Measurements from ENCODE around the gene TSPEAR. TPM values are rescaled to one million over a fixed set of nuclear protein-coding genes. Genes with fewer than 3 reads are reported as not detected.
A peak's percentile ranks its signal among the peaks of the same experiment; 100 is the strongest.

The TSPEAR gene
- total RNA-seq, 6 experiments from 2014 or later, result not detected

DNA sequence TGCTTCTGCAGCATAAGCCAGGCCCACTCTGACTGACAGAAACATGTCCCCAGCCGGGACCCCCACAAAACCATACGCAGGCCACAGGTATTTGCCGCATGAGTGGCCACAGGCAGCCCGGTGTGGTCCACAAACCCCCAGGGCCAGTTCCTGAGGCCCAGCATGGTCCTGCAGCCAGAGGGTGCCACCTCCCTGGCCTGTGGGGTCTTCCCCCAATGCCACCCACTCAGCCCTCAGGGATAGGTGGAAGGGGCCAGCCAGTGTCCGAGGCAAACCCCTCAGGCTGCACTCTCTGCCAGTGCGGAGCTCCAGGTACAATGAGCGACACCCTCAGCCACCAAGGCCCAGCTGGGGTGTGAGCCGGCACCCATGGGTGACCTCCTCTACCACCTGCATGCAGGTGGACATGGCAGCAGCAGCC is 46.8 kb upstream of the TSPEAR start:
- peaks cover 0 to 4% (median 0%) of the 10 kb centered on the region in 4 donors for H3K4me1 ChIP-seq
- no peaks in the 10 kb centered on the region for H3K27me3 ChIP-seq
- H3K27ac ChIP-seq, result no peak overlapping the region
- H3K9me3 ChIP-seq, result no peaks in the 10 kb centered on the region
- intact Hi-C loops (cut with DNase I), result no loop called here
- no peaks in the 10 kb centered on the region for H3K36me3 ChIP-seq
- ATAC-seq (no peak), DNase-seq (peak in 1 of 3 donors; percentile 38)
- TF ChIP-seq, protein P1, sequence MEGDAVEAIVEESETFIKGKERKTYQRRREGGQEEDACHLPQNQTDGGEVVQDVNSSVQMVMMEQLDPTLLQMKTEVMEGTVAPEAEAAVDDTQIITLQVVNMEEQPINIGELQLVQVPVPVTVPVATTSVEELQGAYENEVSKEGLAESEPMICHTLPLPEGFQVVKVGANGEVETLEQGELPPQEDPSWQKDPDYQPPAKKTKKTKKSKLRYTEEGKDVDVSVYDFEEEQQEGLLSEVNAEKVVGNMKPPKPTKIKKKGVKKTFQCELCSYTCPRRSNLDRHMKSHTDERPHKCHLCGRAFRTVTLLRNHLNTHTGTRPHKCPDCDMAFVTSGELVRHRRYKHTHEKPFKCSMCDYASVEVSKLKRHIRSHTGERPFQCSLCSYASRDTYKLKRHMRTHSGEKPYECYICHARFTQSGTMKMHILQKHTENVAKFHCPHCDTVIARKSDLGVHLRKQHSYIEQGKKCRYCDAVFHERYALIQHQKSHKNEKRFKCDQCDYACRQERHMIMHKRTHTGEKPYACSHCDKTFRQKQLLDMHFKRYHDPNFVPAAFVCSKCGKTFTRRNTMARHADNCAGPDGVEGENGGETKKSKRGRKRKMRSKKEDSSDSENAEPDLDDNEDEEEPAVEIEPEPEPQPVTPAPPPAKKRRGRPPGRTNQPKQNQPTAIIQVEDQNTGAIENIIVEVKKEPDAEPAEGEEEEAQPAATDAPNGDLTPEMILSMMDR (IDR thresholded peaks at IDR 0.05), result no peak
- TF ChIP-seq POLR2A (IDR thresholded peaks at IDR 0.05), result no peak
- WGBS (ENCODE audit: insufficient coverage, low coverage, low lambda C conversion rate, missing lambda C conversion rate), result 80% methylated on average over 1 of the region's 8 CpGs
- H3K4me3 ChIP-seq, result no peak overlapping the region

DNA sequence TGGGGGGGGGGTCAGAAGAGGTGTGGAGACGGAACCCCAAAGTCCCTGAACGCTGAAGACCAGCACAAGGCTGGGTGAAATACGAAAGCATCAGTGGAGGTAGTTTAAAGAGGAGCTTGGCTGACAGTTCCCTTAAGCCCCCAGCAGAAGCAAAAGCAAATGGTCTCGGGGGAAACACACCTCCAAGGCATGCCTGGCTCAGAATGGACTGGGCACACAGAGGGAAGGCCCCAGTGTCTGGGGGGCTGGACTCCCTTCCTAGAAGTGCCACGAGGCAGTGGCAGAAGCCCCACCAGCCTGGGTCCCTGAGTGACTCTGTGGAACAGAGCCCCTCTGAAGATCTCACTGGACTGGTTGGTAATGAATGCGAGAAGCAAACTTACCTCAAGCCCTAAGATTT is 46.4 kb upstream of the TSPEAR start:
- no peak overlapping the region for H3K4me3 ChIP-seq
- no peak for ATAC-seq
- H3K9me3 ChIP-seq, result no peaks in the 10 kb centered on the region
- DNase-seq, result peak in 1 of 3 donors; percentile 21
- no peak for TF ChIP-seq POLR2A (IDR thresholded peaks at IDR 0.05)
- TF ChIP-seq, protein P1 (IDR thresholded peaks at IDR 0.05), result no peak
- 83% methylated on average over 1 of the region's 6 CpGs for WGBS (ENCODE audit: insufficient coverage, low coverage, low lambda C conversion rate, missing lambda C conversion rate)
- no peaks in the 10 kb centered on the region for H3K36me3 ChIP-seq
- H3K27ac ChIP-seq, result no peak overlapping the region
- H3K27me3 ChIP-seq, result no peaks in the 10 kb centered on the region
- H3K4me1 ChIP-seq, result peaks cover 0 to 4% (median 0%) of the 10 kb centered on the region in 4 donors
- intact Hi-C loops (cut with DNase I), result no loop called here

DNA sequence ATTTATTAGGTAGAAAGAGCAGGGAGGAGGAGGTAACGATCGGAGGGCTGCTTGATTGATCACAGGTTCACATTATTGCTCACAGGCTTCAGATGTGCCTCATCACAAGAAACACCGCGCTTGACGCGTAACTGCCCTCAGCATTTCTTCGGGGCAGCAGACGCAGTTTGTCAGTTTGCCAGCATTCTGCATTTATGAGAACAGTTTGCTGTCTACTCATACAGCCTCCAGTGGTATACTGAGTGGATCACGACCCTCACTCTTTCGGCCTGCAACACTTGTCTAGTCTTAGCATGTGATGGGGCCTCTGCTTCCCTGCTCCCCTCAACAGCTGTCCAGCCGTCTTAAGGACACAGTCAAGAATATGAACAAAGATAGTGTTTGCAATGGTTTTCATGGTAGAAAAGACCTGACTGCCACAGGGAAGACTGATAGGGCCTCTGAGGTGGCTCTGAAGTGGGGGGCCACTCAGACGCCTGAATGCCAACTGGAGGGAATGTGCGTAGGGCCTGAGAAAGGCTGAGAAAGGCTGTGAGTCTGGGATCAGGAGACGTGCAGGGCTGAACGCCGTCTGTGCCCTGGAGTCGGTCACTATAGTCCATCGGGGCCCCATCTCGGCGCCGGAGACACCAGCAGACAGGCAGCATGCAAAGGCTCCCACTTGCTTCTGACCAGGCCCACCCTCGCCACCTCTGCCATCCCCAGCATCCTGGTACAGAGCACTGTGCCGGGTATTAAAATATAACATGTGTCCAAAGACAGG is 45.2 kb upstream of the TSPEAR start:
- peak in 1 of 3 donors; percentile 33 for DNase-seq
- no peak for TF ChIP-seq POLR2A (IDR thresholded peaks at IDR 0.05)
- TF ChIP-seq, protein P1 (IDR thresholded peaks at IDR 0.05), result no peak
- WGBS (ENCODE audit: insufficient coverage, low coverage, low lambda C conversion rate, missing lambda C conversion rate), result 88% methylated on average over 7 of the region's 23 CpGs
- ATAC-seq, result no peak
- H3K27me3 ChIP-seq, result no peaks in the 10 kb centered on the region
- intact Hi-C loops (cut with DNase I), result no loop called here
- no peaks in the 10 kb centered on the region for H3K36me3 ChIP-seq
- H3K4me1 ChIP-seq, result no peaks in the 10 kb centered on the region
- no peak overlapping the region for H3K4me3 ChIP-seq
- no peaks in the 10 kb centered on the region for H3K9me3 ChIP-seq
- no peak overlapping the region for H3K27ac ChIP-seq

DNA sequence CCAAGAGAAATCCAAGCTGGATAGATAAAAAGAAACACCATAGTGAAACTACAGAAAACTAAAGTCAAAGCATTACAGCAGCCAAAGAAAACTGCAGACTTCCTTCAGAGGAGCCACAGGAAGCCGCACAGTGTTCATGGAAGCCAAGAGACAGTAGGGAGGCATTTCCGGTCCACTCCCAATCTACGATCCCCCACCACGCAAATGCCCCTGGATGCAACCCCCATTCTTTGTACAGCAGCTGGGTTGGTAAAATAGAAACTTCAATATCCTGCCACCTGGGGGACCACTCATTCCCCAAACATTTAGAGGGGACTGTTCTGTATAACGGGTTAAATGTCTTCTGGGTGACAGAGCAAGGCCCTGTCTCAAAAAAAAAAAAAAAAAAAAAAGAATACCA is 43.9 kb upstream of the TSPEAR start:
- H3K27ac ChIP-seq, result no peak overlapping the region
- ATAC-seq (peak in 1 of 4 donors; percentile 37), DNase-seq (no peak)
- no peaks in the 10 kb centered on the region for H3K4me1 ChIP-seq
- no peak overlapping the region for H3K4me3 ChIP-seq
- intact Hi-C loops (cut with DNase I), result no loop called here
- H3K9me3 ChIP-seq, result no peaks in the 10 kb centered on the region
- H3K27me3 ChIP-seq, result no peaks in the 10 kb centered on the region
- 76% methylated on average over 5 of the region's 5 CpGs for WGBS (ENCODE audit: insufficient coverage, low coverage, low lambda C conversion rate, missing lambda C conversion rate)
- no peaks in the 10 kb centered on the region for H3K36me3 ChIP-seq
- TF ChIP-seq, protein P1 (IDR thresholded peaks at IDR 0.05), result no peak
- TF ChIP-seq POLR2A (IDR thresholded peaks at IDR 0.05), result no peak

Measured in right lobe of liver (tissue), 6 donors.